ENCODE data around the gene ZNF346.

GRCh38 chr5:176986280-176986679 is 36.2 kb upstream of the ZNF346 start:
- no peak for TF ChIP-seq POLR2A (IDR thresholded peaks at IDR 0.05)
- no peak for TF ChIP-seq CTCF (IDR thresholded peaks at IDR 0.05)
- TF ChIP-seq POLR2AphosphoS5 (IDR thresholded peaks at IDR 0.05), result no peak

Data from breast epithelium (tissue), 3 donors.